HEK293 (cell line): ENCODE data around the gene IRX2.

Experiments used
- CTCF ChIA-PET: fragments of 350-600 bp; formaldehyde crosslinking; extraction: SDS; loops from one replicate; lab custom pipeline; 2021; ENCODE audit warnings: antibody characterized with exemption; lab: Yijun Ruan, JAX
- POLR2A ChIA-PET: fragments of 300-600 bp; formaldehyde crosslinking; extraction: SDS; loops from one replicate; lab custom pipeline; 2020; ENCODE audit warnings: antibody characterized with exemption, inconsistent platforms; lab: Yijun Ruan, JAX
- H3K27ac ChIP-seq: fragments of 200-500 bp; sonication (Bioruptor generic); 2 replicates; pipeline ENCODE4 v1.5.1; 2014; ENCODE audit warnings: low read depth, low read length, control low read depth, inconsistent platforms; ENCODE audit errors: extremely low read depth
- H3K36me3 ChIP-seq, 2 experiments: fragments of 200-500 bp in 1 of 2; sonication (Bioruptor generic) in 1 of 2; 1 replicate in 1 of 2; 2 replicates in 1 of 2; pipeline ENCODE4 v1.5.1; 2014 to 2017; ENCODE audit warnings: inconsistent platforms in 2 of 2, low read length in 2 of 2; ENCODE audit not compliant: control insufficient read depth in 2 of 2, insufficient read depth in 1 of 2
- H3K4me1 ChIP-seq: fragments of 200-500 bp; sonication (Bioruptor generic); 2 replicates; pipeline ENCODE4 v1.5.1; 2014; ENCODE audit warnings: mild to moderate bottlenecking, low read length, inconsistent platforms; ENCODE audit not compliant: control insufficient read depth, insufficient read depth
- H3K4me3 ChIP-seq: 2 replicates; pipeline ENCODE4 v1.5.1; 2011; ENCODE audit warnings: low read depth, mild to moderate bottlenecking, control low read depth, low read length, moderate library complexity
- H3K9me3 ChIP-seq: fragments of 200-500 bp; sonication (Bioruptor generic); 2 replicates; pipeline ENCODE4 v1.5.1; 2014; ENCODE audit warnings: low read depth, low read length, inconsistent platforms; ENCODE audit not compliant: control insufficient read depth, insufficient read depth
- BCL11A ChIP-seq: fragments of 450-650 bp; formaldehyde crosslinking; IDR thresholded peaks from 2 replicates; pipeline ENCODE4 v1.5.1; 2016; ENCODE audit warnings: low read depth, missing biosample characterization, missing genetic modification characterization
- GFI1B ChIP-seq: fragments of 450-650 bp; formaldehyde crosslinking; IDR thresholded peaks from 2 replicates; pipeline ENCODE4 v1.5.1; 2016; ENCODE audit warnings: missing biosample characterization, missing genetic modification characterization
- GLI4 ChIP-seq: fragments of 450-650 bp; formaldehyde crosslinking; IDR thresholded peaks from 2 replicates; pipeline ENCODE4 v1.5.1; 2016; ENCODE audit warnings: missing biosample characterization, missing genetic modification characterization
- HOXA7 ChIP-seq: sonication (generic); formaldehyde crosslinking; IDR thresholded peaks from 2 replicates; pipeline ENCODE4 v1.8.1; 2022; ENCODE audit warnings: missing genetic modification reagents, borderline replicate concordance
- PRDM4 ChIP-seq: fragments of 450-650 bp; formaldehyde crosslinking; IDR thresholded peaks from 2 replicates; pipeline ENCODE4 v1.5.1; 2017; ENCODE audit warnings: missing biosample characterization, missing genetic modification characterization
- REST ChIP-seq: fragments of 450-650 bp; formaldehyde crosslinking; IDR thresholded peaks from 2 replicates; pipeline ENCODE4 v1.5.1; 2016; ENCODE audit warnings: missing biosample characterization, missing genetic modification characterization
- SP3 ChIP-seq: fragments of 450-650 bp; formaldehyde crosslinking; IDR thresholded peaks from 2 replicates; pipeline ENCODE4 v1.5.1; 2016; ENCODE audit warnings: missing biosample characterization, missing genetic modification characterization
- YY2 ChIP-seq: fragments of 450-650 bp; formaldehyde crosslinking; IDR thresholded peaks from 2 replicates; pipeline ENCODE4 v1.5.1; 2016; ENCODE audit warnings: missing biosample characterization, missing genetic modification characterization
- ZBTB44 ChIP-seq: fragments of 450-650 bp; IDR thresholded peaks from 2 replicates; pipeline ENCODE4 v1.5.1; 2018; ENCODE audit warnings: missing biosample characterization, mild to moderate bottlenecking, missing genetic modification characterization
- ZNF18 ChIP-seq: fragments of 450-650 bp; formaldehyde crosslinking; IDR thresholded peaks from 2 replicates; pipeline ENCODE4 v1.5.1; 2016; ENCODE audit warnings: missing biosample characterization, missing genetic modification characterization
- ZNF248 ChIP-seq: fragments of 450-650 bp; formaldehyde crosslinking; IDR thresholded peaks from 2 replicates; pipeline ENCODE4 v1.5.1; 2017; ENCODE audit warnings: missing biosample characterization, missing genetic modification characterization
- ZNF362 ChIP-seq: fragments of 450-650 bp; formaldehyde crosslinking; IDR thresholded peaks from 2 replicates; pipeline ENCODE4 v1.5.1; 2016; ENCODE audit warnings: missing biosample characterization, missing genetic modification characterization
- ZNF404 ChIP-seq: fragments of 450-650 bp; formaldehyde crosslinking; IDR thresholded peaks from 2 replicates; pipeline ENCODE4 v1.5.1; 2017; ENCODE audit warnings: missing biosample characterization, missing genetic modification characterization
- ZNF488 ChIP-seq: fragments of 450-650 bp; formaldehyde crosslinking; IDR thresholded peaks from 2 replicates; pipeline ENCODE4 v1.5.1; 2016; ENCODE audit warnings: missing biosample characterization, missing genetic modification characterization
- ZNF558 ChIP-seq: fragments of 450-650 bp; formaldehyde crosslinking; IDR thresholded peaks from 2 replicates; pipeline ENCODE4 v1.5.1; 2016; ENCODE audit warnings: missing biosample characterization, missing genetic modification characterization
- ZNF580 ChIP-seq: fragments of 450-650 bp; formaldehyde crosslinking; IDR thresholded peaks from 2 replicates; pipeline ENCODE4 v1.5.1; 2016; ENCODE audit warnings: missing biosample characterization, missing genetic modification characterization
- ZNF596 ChIP-seq: fragments of 450-650 bp; IDR thresholded peaks from 2 replicates; pipeline ENCODE4 v1.5.0; 2018; ENCODE audit warnings: missing biosample characterization, mild to moderate bottlenecking, missing genetic modification characterization, moderate library complexity
- ZNF791 ChIP-seq: fragments of 450-650 bp; formaldehyde crosslinking; IDR thresholded peaks from 2 replicates; pipeline ENCODE4 v1.5.1; 2016; ENCODE audit warnings: missing biosample characterization, missing genetic modification characterization

IRX2 gene

GRCh38 chr5:2704806-2705645, 46.5 kb downstream of the IRX2 start:
- CTCF ChIA-PET: no interaction called here
- no peak overlapping the region for H3K27ac ChIP-seq
- TF ChIP-seq BCL11A (tag by site-specific recombination) (no peak), ZNF791 (tag by site-specific recombination) (no peak), REST (tag by site-specific recombination) (no peak), GFI1B (no peak), GLI4 (tag by site-specific recombination) (no peak)
- TF ChIP-seq, all 188 proteins: peak for 0
- Histone ChIP-seq H3K4me3 (no peak overlapping the region), H3K4me1 (no peaks in the 10 kb centered on the region), H3K9me3 (no peaks in the 10 kb centered on the region), H3K36me3 (no peaks in the 10 kb centered on the region)
- POLR2A ChIA-PET: no interaction called here

- H3K27ac ChIP-seq: no peak overlapping the region
- TF ChIP-seq ZNF488 (tag by site-specific recombination): no peak
- TF ChIP-seq ZNF596 (tag by site-specific recombination): no peak
- TF ChIP-seq REST (tag by site-specific recombination): no peak
- TF ChIP-seq HOXA7: no peak
- TF ChIP-seq ZBTB44 (tag by site-specific recombination): no peak
- TF ChIP-seq YY2 (tag by site-specific recombination): no peak
- no peak for TF ChIP-seq PRDM4 (tag by site-specific recombination)
- TF ChIP-seq ZNF404 (tag by site-specific recombination): no peak
- TF ChIP-seq ZNF362 (tag by site-specific recombination): no peak
- TF ChIP-seq ZNF580 (tag by site-specific recombination): no peak
- TF ChIP-seq ZNF558 (tag by site-specific recombination): no peak
- no peak for TF ChIP-seq SP3
- TF ChIP-seq ZNF18 (tag by site-specific recombination): no peak
- no peak for TF ChIP-seq ZNF248
Observed at GRCh38 chr5:2704111-2704510, 47.4 kb downstream of the IRX2 start.

More at GRCh38 chr5:2704111-2704510, 47.4 kb downstream of the IRX2 start:
- H3K4me1 ChIP-seq: no peaks in the 10 kb centered on the region
- ChIA-PET CTCF (no interaction called here), POLR2A (no interaction called here)
- no peak overlapping the region for H3K4me3 ChIP-seq
- no peaks in the 10 kb centered on the region for H3K9me3 ChIP-seq
- H3K36me3 ChIP-seq: no peaks in the 10 kb centered on the region
